GM23338 (cell line): ENCODE data around the gene TMED8. TPM values are rescaled to one million over a fixed set of nuclear protein-coding genes. Genes with fewer than 3 reads are reported as not detected.
A peak's percentile ranks its signal among the peaks of the same experiment; 100 is the strongest.

Experiments
- ATAC-seq: fragments of 200-7000 bp; cut with Tn5 transposase; 3 replicates; pipeline ENCODE4 v1.9.1; 2020
- DNase-seq: peaks from one replicate; pipeline ENCODE4 v3.0.0-alpha.2; 2015; ENCODE audit warnings: low spot score
- H2AFZ ChIP-seq: fragments of 200-600 bp; sonication (generic); 2 replicates; pipeline ENCODE4 v1.8.0; 2016; ENCODE audit warnings: antibody characterized with exemption, mild to moderate bottlenecking, moderate library complexity
- H3F3A ChIP-seq: fragments of 200-600 bp; sonication (generic); replicated peaks from 2 replicates; pipeline ENCODE4 v1.8.0; 2017; ENCODE audit warnings: antibody characterized with exemption, mixed run types, low read depth
- H3K27ac ChIP-seq: fragments of 200-600 bp; sonication (generic); 2 replicates; pipeline ENCODE4 v1.6.1; 2016; ENCODE audit warnings: low read depth
- H3K27me3 ChIP-seq: fragments of 200-600 bp; sonication (generic); 2 replicates; pipeline ENCODE4 v1.8.0; 2016; ENCODE audit warnings: mild to moderate bottlenecking, mixed run types, moderate library complexity; ENCODE audit not compliant: insufficient read depth
- H3K36me3 ChIP-seq: fragments of 200-600 bp; sonication (generic); 2 replicates; pipeline ENCODE4 v1.8.0; 2016; ENCODE audit warnings: mild to moderate bottlenecking; ENCODE audit not compliant: insufficient read depth
- H3K4me1 ChIP-seq: fragments of 200-600 bp; sonication (generic); 2 replicates; pipeline ENCODE4 v1.8.0; 2016; ENCODE audit warnings: mild to moderate bottlenecking, moderate library complexity; ENCODE audit not compliant: insufficient read depth
- H3K4me2 ChIP-seq: fragments of 200-600 bp; sonication (generic); 2 replicates; pipeline ENCODE4 v1.7.1; 2017; ENCODE audit warnings: mixed run types
- H3K4me3 ChIP-seq: fragments of 200-600 bp; sonication (generic); 2 replicates; pipeline ENCODE4 v1.6.1; 2016; ENCODE audit warnings: mixed run types
- H3K79me2 ChIP-seq: fragments of 200-600 bp; sonication (generic); replicated peaks from 2 replicates; pipeline ENCODE4 v1.8.0; 2017; ENCODE audit warnings: mild to moderate bottlenecking; ENCODE audit not compliant: insufficient read depth
- H3K9me2 ChIP-seq: fragments of 200-600 bp; sonication (generic); 2 replicates; pipeline ENCODE4 v1.8.0; 2017; ENCODE audit not compliant: insufficient read depth
- H4K20me1 ChIP-seq: fragments of 200-600 bp; sonication (generic); replicated peaks from 2 replicates; pipeline ENCODE4 v1.8.0; 2017; ENCODE audit warnings: mild to moderate bottlenecking; ENCODE audit not compliant: insufficient read depth
- H3K27ac Mint-ChIP-seq: 2 replicates; pipeline ENCODE4 v1.8.0; 2020; ENCODE audit warnings: inconsistent platforms, mild to moderate bottlenecking, moderate library complexity, mixed read lengths
- H3K27me3 Mint-ChIP-seq: 3 replicates; pipeline ENCODE4 v1.8.0; 2022; ENCODE audit warnings: low read depth, mild to moderate bottlenecking, moderate library complexity, mixed read lengths, inconsistent platforms; ENCODE audit not compliant: insufficient read depth, poor library complexity
- H3K36me3 Mint-ChIP-seq: 3 replicates; pipeline ENCODE4 v1.8.0; 2021; ENCODE audit warnings: low read depth, mild to moderate bottlenecking, inconsistent platforms, moderate library complexity, mixed read lengths
- H3K4me1 Mint-ChIP-seq: 3 replicates; pipeline ENCODE4 v1.8.0; 2020; ENCODE audit warnings: mild to moderate bottlenecking, inconsistent platforms, mixed read lengths
- H3K4me3 Mint-ChIP-seq: 3 replicates; pipeline ENCODE4 v1.8.0; 2021; ENCODE audit warnings: moderate library complexity, mild to moderate bottlenecking, inconsistent platforms, mixed read lengths
- H3K9me3 Mint-ChIP-seq: 3 replicates; pipeline ENCODE4 v1.8.0; 2020; ENCODE audit warnings: moderate library complexity, mild to moderate bottlenecking, inconsistent platforms, mixed read lengths
- CREB1 ChIP-seq: fragments of 250-450 bp; sonication (Bioruptor Pico); IDR thresholded peaks from 2 replicates; pipeline ENCODE4 v1.5.0; 2020; ENCODE audit warnings: low read depth, mild to moderate bottlenecking, moderate library complexity
- CTCF ChIP-seq, 2 experiments: fragments of 200-600 bp in 1 of 2; sonication (generic) in 1 of 2; conservative IDR thresholded peaks; 2 replicates each; pipeline versions ENCODE4 v1.5.1 to v1.6.1; 2016 to 2017; ENCODE audit warnings: antibody characterized with exemption in 2 of 2, low read depth in 2 of 2, mild to moderate bottlenecking in 2 of 2, moderate library complexity in 1 of 2
- ETS1 ChIP-seq: IDR thresholded peaks from 2 replicates; pipeline ENCODE4 v1.6.1; 2016; ENCODE audit warnings: antibody characterized with exemption
- POLR2AphosphoS5 ChIP-seq: IDR thresholded peaks from 2 replicates; pipeline ENCODE4 v1.6.1; 2016; ENCODE audit warnings: antibody characterized with exemption, low read depth
- REST ChIP-seq: IDR thresholded peaks from one replicate; pipeline ENCODE4 v1.6.1; 2018; ENCODE audit warnings: antibody characterized with exemption; ENCODE audit not compliant: unreplicated experiment
- STAT1 ChIP-seq: IDR thresholded peaks from one replicate; pipeline ENCODE4 v1.6.1; 2016; ENCODE audit warnings: antibody characterized with exemption; ENCODE audit not compliant: unreplicated experiment
- ZNF114 ChIP-seq: fragments of 250-450 bp; sonication (Bioruptor Pico); IDR thresholded peaks from 2 replicates; pipeline ENCODE4 v1.5.0; 2020; ENCODE audit warnings: mild to moderate bottlenecking, moderate library complexity
- ZNF331 ChIP-seq: fragments of 250-450 bp; sonication (Bioruptor Pico); IDR thresholded peaks from 2 replicates; pipeline ENCODE4 v1.5.0; 2020; ENCODE audit warnings: low read depth, mild to moderate bottlenecking, moderate library complexity
- ZNF462 ChIP-seq: fragments of 250-450 bp; sonication (Bioruptor Pico); IDR thresholded peaks from 2 replicates; pipeline ENCODE4 v1.5.0; 2020; ENCODE audit warnings: mild to moderate bottlenecking, moderate library complexity
- polyA plus RNA-seq: library from polyadenylated mRNA; unstranded; fragments of >200 nt; fragmentation: Nextera tagmentation; extraction: Ambion mirVana; gene quantifications from 2 replicates; pipeline ENCODE4 v1.2.1, GENCODE V29; 2016
- total RNA-seq: library from RNA; depleted of rRNA; stranded (reverse); fragments of >200 nt; shearing (Covaris generic); gene quantifications from 2 replicates; pipeline ENCODE4 v1.2.3, GENCODE V29; 2014

Gene TMED8
- total and polyA plus RNA-seq, 2 experiments from 2014 or later = 4.3 to 13.8 TPM

- Histone ChIP-seq H3K4me1 (peaks cover 11% of the 10 kb centered on the region; the same call in 1 of the 2 replicates), H3K36me3 (peaks cover 5% of the 10 kb centered on the region; the same call in 1 of the 2 replicates), H3K27ac (no peak within 1 kb of the TSS), H3K79me2 (no peaks in the 10 kb centered on the region), H3K27me3 (no peaks in the 10 kb centered on the region), H3K9me2 (no peaks in the 10 kb centered on the region), H3K4me3 (no peak within 1 kb of the TSS), H3K4me2 (0 out of 2 replicates have a peak within 1 kb of the TSS, but pooled peaks have one; percentile 51), H3F3A (no peaks in the 10 kb centered on the region), H2AFZ (no peak within 1 kb of the TSS), H4K20me1 (no peaks in the 10 kb centered on the region)
- Mint-ChIP-seq H3K27ac (no peak within 1 kb of the TSS), H3K4me3 (no peak within 1 kb of the TSS), H3K36me3 (peaks cover 52% of the 10 kb centered on the region), H3K4me1 (peaks cover 10% of the 10 kb centered on the region), H3K9me3 (peaks cover 18% of the 10 kb centered on the region), H3K27me3 (no peaks in the 10 kb centered on the region)
- ATAC-seq (no peak), DNase-seq (no peak)
- TF ChIP-seq POLR2AphosphoS5 = no peak
- TF ChIP-seq ZNF114 (CRISPR knock-in tag) = no peak
- TF ChIP-seq CTCF (conservative IDR thresholded peaks at IDR 0.05; ENCODE audit: low read depth in 2 of 2) = no peak
- TF ChIP-seq ETS1 = no peak
- no peak for TF ChIP-seq REST
- no peak for TF ChIP-seq ZNF462 (CRISPR knock-in tag)
- no peak for TF ChIP-seq STAT1
- no peak for TF ChIP-seq ZNF331 (CRISPR knock-in tag)
- no peak for TF ChIP-seq CREB1 (CRISPR knock-in tag)
Observed at GRCh38 chr14:77423423-77423822, 46.5 kb upstream of the TMED8 start, which contains the start of gene NOXRED1. TSS of gene NOXRED1 (minus strand) at chr14:77423523. CDS start at chr14:77422889, 634 bp downstream.
